Stimulated activated CD4-positive, alpha-beta T cell treated with anti-CD3 and anti-CD28 coated beads, Interleukin-12 subunit alpha, Interleukin-12 subunit beta, amount 100 ng/mL, for 4 hours (primary cell): ENCODE measurements around the gene LKAAEAR1.
A peak's percentile ranks its signal among the peaks of the same experiment; 100 is the strongest.

Experiments used
- DNase-seq: peaks from one replicate; pipeline ENCODE4 v3.0.0-alpha.2; 2020

The LKAAEAR1 gene

DNA sequence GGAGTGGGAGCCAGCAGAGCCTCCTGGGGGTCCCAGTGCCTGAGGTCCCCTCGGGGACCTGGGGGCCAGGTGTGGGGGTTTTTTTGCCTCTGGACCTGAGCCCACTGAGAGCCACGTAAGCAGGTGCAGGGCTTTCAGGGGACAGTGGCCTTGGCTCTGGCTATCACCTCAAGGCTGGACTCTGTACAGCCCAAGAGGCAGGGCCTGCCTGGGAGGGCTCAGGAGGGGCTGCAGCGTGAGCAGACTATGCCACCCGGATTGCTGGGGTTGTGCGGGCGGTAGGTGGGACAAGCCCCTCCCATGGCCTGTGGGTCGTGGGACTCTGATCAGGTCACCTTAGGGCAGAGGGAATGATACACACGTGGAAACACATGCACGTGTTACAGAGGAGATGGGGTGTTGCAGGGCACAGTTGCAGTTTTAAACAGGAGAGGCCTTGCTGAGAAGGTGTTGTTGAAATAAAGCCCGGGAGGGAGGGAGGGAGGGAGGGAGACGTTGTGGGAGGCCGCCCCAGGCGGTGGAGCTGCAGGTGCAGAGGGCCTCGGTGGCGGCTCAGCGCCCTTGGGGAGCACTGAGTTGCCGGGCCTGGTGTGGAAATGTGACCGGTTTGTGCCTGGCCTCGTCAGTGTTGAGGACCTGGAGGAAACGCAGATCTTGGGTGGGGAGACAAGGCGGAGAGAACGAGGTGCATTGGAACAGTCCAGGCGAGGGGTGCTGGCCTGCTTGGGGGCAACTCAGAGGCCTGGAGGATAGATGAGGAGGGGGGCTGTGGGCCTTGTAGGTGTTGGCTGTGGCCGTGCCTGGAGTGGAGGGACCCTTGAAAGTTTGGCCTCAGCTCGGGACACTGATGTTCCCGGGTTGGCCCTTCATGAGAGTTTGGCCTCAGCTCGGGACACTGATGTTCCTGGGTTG is 18.9 kb downstream of the LKAAEAR1 start:
- DNase-seq: no peak

DNA sequence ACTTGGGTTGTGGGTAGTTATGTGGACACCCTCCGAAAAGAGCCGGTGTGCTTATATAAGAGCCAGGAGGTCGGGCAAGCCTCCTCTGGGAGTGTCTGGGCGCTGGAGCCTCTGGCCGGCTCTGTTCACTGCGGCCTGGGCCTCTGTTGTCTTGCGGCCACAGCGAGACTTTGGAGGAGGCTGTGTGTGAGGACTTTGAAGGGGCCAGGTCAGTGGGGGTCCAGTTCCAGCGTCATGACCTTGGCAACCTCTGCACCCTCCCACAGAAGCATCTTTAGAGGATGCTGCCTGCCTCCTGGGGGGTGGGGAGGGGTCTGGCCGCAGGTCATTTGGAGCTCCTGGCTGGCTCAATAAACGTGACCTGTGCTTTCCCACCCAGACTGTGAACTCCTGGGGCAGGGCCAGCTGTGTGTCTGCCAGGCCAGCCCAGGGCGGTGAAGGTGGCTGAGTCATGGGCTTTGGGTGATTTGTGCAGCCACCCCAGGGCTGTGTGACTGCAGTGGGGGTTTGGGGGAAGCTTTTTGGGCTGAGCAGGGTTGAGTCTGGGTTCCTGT is 20.0 kb downstream of the LKAAEAR1 start:
- no peak for DNase-seq

DNA sequence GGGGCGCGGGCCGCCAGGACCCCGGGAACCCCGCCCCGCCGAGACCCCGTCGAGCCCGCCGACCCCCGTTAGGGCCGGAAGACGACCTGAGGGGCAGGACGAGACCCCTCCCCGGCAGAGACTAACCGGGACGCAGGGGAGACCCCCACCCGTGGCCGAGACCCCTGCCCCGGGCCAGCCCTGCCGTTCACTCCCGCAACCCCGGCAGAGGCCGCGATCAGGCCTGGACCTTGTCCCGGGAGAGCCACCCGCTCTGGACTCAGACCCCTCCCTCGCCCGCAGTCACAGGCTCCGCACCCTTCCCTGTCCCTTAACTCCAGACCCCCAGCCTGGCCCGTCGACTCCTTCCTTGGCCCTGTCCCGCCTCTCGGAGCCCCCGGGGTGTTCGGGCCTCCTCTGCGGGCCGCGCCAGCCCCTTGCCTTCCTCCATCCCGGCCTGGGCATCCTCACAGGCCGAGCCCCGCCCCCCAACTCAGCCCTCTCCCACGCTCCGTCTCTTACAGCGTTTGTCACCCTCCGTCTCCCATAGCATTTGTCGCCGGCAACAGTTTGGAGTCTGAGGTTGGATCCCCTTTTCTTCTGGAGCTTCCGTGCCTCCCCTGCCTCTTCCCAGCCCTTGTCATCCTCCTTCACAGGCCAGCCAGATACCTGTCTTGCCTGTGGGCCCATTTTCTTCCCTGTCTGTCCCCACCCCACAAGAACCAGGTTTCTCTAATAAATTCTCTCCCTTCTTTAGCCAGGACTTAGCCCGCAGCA is 20.6 kb downstream of the LKAAEAR1 start:
- DNase-seq: no peak

DNA sequence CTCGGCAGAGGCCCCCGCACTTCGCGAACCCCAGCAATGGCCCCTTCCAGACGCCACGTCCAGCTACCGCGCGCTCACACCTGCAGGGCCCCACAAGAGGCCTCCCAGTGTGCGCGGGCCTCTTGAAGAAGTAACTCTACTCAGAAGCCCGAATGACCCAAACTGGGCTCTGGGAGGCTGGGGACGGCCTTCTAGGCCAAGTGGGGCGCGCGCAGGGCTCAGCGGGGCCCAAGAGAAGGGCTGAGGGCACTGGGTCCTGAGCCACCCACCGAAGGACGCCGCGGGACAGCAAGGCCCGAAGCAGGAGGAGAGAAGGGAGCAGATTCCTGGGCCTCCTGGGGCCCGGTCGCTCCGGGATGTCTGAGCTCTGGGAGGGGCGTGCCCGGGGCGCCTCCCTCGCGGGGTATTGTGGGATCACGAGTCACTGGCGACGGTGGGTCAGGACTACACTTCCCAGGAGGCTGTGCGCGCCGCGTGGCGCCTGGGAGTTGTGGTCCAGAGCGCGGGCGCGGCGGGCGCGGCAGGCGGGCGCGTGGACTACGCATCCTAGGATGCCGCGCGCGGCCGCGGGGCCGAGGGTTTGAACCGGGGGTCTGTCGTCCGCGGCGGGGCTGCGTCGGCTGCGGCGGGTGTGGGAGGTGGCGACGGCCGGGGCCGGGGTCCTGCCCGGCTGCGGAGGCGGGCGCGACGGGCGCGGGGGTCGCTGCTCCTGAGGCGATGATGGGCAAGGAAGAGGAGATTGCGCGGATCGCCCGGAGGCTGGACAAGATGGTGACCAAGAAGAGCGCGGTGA is 21.4 kb downstream of the LKAAEAR1 start, which contains the start of gene TCEA2:
Gene TCEA2, plus strand, starts transcription at position 603 of the 793 bp plus-strand sequence. Its CDS starts 115 bp downstream, at position 718.
- DNase-seq: peak; percentile 94

DNA sequence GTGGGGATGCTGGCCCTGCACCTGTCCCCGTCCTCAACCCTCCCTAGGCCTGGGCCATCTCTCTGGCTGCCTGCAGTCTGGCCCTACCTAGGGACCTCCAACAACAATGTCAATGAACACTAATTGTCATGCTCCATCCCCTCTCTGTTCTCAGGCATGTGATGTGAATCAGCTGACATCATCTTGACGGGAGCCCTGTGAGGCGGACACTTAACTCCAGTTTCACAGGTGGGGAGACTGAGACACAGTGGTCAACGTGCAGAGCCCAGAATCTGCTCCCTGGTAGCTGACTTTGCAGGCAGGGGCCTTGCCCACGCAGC is 22.0 kb downstream of the LKAAEAR1 start:
- DNase-seq: no peak

DNA sequence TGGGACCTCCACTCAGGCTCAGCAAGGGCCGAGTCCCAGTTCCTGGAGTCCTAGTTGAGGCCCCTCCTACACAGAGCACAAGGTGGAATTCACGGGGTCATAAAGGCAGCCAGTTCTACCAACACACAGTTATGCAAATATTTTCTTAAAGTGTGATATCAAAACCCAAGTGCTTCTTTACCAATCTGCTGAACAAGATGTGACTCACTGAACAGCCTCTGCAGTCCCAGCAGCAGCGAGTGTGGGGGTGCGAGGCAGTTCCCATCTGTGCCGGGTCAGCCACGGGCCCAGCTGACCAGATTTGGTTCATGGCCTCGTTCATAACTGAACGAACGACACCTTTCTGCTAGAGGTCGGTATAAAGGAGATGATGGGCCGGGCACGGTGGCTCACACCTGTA is 25.7 kb downstream of the LKAAEAR1 start:
- no peak for DNase-seq

DNA sequence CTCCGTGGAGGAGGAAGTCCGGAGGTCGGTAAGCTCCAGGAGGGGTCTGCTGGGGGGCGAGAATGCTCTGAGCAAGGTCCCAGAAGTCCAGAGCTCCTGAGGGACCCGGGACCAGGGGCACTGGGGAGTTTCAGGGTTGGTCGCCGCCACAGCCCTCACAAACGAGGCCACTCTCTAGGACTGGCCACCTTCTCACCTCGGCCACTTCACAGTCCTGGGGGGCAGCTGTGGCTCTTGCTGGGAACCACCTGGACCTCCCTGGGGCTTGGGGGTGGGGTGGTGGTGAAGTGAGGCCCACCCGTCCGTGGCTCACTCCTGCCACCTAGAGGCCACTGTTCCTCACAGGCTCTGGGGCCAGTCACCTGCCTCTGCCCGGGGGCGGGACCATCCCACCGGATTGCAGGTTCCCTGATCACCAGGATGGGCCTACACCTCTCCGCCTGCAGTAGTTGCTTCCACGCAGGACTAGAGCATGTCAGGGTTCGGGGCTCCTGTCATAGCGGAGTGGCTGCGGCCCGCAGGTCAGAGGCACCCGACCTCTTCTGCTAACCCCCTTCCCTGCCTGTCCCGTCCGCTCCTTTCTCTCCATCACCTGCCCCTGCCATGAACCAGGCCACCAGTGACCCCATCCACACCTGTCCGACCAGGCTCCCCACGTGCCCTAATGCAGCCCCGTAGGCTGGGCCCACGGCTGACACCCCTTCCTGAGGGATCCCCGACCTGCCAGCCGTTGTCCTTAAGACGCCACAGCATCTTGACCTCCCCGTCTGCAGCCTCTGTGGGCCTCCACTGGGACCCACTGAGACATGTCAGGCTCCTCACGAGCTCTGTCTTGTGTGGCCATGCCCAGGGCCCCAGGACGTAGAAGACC is 26.3 kb downstream of the LKAAEAR1 start:
- DNase-seq: peak; percentile 85

DNA sequence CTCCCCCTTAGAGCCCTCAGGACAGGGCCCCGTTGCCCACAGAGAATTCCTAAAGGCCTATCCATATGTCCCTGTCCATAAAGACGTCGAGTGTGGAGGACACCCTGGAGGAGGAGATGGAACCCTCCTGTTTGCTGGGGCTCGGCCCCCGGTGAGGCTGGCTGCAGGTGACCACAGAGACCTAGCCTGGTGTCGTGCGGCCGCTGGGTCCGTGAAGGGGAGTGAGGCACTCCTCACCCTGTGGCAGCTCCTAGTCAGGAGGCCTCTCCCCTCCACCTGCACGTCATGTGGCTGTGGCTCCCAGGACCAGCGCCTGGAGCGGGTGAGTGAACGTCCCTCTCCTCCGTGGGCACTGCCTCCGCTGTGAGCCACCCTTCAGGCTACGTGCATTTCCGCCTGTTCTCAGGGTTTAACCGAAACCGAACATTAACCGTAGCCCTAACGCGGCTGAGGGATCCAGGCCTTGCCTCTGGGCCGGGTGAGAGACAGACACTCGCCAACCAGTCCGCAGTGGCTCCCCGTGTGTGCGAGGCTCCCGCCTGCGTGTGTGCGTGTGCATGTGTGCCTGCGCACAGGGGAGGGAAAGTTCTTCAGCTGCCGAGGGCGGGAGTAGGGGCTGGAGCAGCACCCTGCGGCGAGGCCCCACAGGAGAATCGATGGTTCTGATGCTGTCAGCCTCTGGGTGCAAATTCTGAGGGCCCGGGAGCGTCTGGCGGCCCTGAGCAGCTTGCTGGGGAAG is 27.1 kb downstream of the LKAAEAR1 start:
- DNase-seq: no peak

DNA sequence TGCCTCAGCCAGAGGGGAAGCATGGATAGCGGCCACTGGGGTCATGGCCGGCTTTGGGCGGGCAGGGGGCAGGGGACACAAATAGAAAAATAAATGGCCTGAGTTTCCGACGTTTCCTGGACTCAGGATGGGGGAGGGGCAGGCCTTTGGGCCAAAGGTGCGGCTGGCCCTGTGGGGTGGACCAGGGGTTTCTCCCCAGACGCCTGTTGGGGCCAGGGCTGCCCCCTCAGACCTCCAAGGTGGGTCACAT is 27.6 kb downstream of the LKAAEAR1 start:
- no peak for DNase-seq

DNA sequence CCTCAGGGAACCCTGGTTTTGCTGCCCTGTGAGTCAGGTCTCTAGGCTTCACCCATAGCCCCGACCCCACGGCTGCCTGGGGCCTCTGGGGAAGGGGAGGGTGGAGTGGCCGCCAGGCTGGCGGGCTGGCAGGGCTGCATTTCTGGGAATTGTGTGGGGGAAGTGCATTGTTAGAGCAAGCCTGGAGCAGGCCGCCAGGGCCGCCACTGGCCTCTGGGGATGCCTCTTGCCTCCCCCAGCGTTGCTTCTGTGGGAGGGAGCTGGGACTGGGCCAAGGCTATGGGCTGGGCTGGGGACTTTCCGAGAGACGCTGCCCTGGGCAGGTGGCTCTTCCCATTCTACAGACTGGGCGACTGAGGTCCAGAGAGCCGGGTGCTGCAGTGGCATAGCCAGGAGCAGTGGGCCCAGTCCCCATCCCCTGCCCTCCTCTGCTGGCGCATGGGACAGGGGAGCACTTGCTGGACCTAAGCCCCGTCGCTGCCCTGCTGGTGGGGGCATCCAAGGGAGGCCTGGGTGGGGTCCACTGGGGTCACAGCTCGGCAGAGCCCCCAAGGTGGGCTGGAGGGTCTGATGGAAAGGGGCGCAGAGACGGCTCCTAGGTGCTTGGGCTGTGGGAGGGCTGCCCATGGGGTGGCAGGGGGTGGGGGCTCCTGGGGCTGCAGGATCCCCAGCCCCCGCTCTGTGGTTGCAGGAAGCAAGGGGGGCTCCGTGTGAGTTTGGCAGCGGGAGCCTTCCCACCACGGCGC is 28.1 kb downstream of the LKAAEAR1 start:
- no peak for DNase-seq

DNA sequence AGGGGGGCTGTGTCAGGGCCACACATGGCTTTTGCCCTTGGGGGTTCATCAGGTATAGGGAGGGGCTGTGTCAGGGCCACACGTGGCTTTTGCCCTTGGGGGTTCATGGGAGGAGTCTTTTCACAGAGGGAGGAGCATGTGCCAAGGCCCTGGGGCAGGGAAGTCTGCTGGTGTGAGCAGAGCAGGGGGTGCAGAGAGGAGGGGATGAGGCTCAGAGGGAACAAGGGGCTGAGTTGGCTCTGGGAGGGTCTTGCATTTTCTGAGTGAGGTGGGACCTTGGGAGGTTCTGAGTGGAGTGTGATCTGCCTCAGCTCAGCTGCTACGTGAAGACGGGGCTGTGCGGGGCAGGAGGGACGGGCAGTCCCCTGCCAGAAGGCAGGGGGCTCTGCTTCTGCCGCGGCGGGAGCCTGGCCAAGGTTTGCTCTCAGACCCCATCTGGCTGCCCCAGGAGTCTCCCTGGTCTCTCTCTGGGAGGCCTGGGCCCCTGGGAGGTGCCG is 28.8 kb downstream of the LKAAEAR1 start:
- no peak for DNase-seq

DNA sequence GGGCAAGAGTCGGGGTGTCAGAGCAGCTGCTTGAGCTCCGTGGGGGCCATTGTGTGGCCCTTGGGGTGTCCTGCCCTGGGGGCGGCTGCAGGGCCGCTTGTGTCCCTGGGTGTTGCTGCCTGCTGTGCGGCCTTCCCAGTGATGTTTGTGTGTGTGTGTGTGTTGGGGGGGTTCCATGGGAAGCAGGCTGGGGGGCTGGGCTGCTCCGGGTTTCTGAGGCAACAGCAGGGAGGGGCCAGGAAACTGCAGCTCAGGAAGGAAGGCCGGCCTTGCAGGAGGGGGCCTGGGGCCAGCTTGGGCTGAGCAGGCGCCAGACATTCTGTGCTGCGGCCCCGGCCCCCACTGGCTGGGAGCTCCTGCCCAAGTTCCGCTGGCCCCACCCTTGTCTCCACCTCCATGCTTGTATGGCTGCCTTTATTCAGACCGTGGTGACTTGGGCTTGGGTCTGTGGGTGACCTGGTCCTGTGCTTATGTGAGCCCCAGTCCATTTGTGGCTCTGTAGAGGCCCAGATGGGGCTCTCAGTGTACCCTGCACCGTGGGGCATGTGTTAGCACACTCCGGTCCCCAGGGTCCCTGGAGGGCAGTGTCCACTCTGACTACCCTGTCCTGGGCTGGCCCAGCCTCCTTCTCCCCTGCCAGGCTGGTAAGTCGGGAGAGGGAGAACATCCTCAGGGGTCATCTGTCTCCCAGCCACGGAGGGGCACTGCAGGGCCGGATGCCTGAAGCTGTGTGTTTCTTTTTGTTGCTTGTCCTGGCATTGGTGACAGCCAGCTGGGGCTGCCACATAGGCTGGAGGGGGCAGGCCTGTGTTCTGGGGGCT is 30.1 kb downstream of the LKAAEAR1 start:
- DNase-seq: no peak

DNA sequence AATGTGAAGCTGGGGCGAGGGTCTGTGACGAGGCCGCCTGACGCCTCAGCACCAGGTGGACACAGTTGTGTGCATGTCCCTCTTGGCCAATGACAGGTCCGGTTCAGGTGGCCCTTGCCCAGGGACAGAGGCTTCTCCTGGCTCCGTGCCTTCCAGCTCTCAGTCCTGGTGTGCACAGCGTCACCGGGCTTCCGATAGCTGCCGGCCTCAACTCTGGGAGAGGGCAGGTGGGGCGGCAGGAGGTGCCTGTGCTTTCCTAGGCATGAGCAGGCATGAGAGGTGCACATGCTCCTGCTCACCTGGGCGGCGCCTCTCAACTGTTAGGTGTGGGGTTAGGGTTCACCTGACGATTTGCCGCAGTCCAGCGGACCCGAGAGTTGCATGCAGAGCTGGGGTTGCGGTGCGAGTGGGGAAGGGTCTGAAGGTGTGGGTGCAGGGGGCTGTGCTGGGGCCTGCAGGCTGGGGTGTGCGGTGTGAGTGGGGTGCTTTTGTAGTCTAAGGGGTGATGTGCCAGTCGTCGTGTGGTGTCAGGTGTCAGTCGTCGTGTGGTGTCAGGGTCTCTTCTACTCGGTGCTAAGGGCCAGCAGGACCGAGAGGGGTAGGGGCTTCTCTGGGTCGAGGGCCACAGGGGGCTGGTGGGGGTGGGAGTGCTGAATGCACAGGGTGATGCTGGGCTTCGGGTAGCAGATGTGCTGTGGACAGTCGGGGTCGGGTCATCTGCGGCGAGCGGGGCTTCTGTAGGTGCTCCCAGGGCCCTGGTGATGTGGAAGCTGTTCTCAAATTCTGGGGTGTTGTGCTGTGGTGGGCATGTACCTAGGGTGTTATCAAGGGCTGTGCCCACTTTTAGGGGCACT is 31.0 kb downstream of the LKAAEAR1 start:
- no peak for DNase-seq

DNA sequence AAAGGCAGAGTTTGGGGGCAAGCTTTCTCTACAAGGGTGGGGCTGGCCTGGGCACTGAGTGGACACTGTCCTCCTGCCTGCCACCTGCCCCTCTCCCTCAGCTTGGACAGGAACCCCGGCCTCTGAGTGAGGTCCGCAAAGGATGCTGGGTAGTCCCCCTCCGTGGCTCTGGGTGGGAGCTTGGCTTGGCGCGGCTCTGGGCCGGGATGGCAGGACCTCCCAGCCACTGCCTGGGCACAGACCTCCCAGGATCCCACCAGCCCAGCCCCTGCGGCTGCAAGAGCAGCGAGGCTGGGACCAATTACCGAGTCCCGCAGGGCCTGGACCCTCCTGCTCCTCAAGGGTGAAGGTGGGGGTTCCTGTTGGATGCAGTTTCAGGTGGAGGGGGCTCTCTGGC is 31.9 kb downstream of the LKAAEAR1 start:
- DNase-seq: no peak

DNA sequence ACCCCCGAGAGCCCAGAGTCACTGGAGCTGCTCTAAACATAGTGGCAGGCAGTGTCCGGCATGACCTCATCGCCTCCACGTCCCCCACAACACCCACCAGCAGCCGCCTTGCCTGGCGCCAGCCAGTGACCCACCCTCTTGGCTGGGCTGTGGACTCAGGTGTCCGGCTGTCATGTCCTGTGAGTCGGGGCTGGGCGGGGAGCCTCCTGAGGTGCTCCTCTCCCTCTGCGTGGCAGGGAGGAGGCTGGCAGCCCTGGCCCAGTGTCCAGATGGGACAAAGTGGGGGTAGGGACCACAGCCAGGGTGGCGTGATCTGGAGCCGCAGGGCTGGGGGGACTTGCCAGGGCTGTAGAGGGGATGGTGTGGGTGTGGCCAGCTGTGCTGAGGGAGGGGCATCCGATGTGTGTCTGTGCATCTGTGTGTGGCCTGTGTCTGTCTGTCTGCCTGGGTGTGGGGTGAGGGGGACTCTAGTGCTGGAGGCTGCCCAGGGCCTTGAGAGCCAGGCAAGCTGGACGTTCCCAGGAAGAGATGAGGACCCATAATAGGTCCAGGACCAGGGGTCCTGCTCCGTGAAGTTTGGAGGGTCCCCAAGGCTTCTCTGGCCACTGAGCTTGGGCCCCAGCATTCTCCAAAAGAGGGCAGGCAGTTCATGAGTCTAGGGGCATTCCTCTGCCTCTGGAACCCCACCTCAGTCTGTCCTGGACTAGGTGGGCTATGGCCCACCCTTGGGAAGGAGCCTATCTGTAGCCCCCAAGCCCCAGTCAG is 32.5 kb downstream of the LKAAEAR1 start:
- DNase-seq: no peak

DNA sequence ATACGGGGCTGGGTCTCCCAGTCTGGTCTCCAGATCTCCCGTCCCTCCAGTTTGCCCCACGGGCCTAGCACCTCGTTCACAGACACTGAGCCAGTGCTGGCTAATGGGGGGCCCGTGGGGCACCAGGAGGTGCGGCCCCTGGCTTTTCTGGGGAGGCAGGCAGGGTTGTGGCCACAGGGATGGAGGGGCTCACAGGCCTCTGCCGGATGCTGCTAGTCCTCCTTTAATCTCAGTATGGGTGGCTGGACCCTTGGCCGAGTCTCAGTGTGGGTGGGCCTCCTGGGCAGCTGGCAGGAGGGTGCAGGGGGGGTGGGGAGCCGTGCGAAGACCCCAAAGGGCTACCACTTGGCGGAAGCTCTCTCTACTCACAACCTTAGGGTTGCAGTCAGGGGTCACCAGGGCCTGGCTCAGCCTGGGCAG is 33.2 kb downstream of the LKAAEAR1 start:
- no peak for DNase-seq

DNA sequence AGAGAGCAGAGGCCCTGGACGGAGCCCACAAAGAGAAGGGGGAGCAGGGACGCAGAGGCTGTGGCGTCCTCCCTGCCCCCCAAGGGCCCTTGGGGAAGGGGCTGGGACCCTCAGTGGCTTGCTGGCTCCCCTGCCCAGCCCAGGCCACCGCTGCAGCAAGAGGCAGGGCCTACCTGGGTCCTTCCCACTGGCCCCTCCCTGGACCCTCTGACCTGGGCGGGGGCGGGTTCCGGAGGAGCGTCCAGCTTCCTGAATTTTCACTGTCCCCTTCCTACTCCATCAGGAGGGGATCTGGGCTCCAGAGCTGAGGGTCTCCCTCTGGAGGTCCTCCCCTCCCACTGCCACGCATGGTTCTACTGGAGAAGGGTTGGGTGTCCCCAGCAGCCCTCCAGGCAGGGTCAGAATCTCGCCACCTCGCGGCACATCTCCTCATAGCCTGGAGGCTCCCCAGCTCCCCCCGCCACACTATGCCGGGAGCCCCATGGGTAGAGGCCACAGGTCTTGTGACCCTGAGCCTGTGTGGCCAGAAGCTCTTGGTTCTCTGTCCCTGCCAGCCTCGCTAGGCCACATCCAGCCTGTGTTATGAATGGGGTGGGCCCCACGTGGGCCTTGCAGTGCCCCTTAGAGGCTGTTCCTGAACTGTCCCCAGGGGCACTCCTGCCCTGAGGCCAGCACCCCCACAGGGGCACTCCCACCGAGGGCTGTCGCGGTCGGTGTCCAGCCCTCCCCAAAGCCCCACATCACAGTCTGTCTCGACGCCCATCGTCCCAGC is 33.8 kb downstream of the LKAAEAR1 start:
- no peak for DNase-seq
